Forelimb muscle (tissue), 1 donor: ENCODE results near the gene POTEJ. TPM values are rescaled to one million over a fixed set of nuclear protein-coding genes. Genes with fewer than 3 reads are reported as not detected.
"Not testable (repeated sequence)": the region's sequence is repeated elsewhere in the genome, so short reads cannot be mapped to it uniquely, and the experiment has no call there.

Experiments
- DNase-seq: peaks from one replicate; pipeline ENCODE4 v3.0.0-alpha.2; 2013; ENCODE audit warnings: low read depth
- polyA plus RNA-seq: library from polyadenylated mRNA; unstranded; fragments of 120-200 nt; gene quantifications from one replicate; pipeline ENCODE4 v1.2.1, GENCODE V29; 2013; ENCODE audit not compliant: insufficient read length

The POTEJ gene
- 0.06 TPM for polyA plus RNA-seq

DNA sequence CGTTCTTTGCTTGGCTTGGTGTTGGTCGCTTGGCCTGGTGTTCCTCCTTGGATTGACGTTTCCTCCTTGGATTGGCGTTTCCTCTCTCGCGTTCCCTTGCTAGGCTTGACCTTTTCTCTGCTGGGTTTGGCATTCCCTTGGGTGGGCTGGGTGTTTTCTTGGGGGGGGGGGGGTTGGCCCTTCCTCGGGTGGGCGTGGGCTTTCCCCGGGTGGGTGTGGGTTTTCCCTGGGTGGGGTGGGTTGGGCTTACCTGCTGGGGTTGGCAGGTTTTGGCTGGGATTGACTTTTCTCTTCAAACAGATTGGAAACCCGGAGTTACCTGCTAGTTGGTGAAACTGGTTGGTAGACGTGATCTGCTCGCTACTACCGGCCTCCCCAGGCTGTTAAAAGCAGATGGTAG is at the start of gene POTEJ:
POTEJ (plus strand) TSS at position 301 of the 400 bp plus-strand sequence; CDS start at position 394, 93 bp downstream.
- DNase-seq: not testable (repeated sequence)

DNA sequence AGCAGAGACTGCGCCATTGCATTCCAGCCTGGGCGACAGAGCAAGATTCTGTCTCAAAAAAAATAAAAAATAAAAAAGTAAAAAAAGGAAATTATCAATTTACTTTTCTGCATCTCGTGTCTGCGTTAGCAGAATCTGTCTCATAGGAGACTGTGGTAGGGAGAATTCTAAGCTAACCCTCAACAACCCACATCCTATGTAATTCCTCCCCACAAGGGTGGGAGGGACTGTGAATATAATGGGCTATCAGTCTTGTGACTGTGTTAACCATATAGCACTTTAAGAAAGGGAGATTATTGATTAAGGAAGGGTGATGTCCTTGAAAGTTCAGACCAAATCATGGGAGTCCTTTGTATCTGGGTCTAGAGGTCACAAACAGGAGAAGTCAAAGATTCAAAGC is 45.1 kb upstream of the POTEJ start:
- DNase-seq: not testable (repeated sequence)

DNA sequence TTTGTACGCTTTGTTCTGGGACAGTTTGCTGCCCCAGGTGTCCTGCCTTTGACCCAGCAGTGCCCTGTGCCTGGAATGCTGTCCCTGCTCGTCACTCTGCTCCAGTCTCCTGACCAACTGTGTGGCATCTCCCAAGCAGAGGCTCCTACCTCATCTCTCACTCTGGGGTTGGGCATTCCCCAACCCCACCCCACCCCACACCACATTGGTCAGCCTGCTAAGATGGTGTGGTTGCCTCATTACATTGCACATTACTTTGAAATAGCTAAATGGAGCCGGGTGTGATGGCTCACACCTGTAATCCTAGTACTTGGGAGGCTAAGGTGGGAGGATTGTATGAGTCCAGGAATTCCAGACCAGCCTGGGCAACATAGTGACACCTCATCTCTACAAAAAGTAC is 39.3 kb upstream of the POTEJ start:
- not testable (repeated sequence) for DNase-seq

DNA sequence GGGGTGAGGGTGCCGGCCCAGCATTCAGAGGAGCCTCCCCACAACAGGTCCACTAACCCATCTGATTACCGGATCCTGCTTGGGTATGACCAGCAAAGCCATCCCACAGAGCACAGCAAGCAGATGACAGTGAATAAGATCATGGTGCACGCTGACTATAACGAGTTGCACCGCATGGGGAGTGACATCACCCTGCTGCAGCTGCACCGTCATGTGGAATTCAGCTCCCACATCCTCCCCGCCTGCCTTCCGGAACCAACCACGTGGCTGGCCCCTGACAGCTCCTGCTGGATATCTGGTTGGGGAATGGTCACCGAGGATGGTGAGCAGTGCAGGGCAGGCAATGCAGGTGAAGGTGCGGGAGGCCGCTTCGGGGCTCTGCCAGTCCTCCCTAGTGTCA is 37.0 kb upstream of the POTEJ start:
- DNase-seq: not testable (repeated sequence)

DNA sequence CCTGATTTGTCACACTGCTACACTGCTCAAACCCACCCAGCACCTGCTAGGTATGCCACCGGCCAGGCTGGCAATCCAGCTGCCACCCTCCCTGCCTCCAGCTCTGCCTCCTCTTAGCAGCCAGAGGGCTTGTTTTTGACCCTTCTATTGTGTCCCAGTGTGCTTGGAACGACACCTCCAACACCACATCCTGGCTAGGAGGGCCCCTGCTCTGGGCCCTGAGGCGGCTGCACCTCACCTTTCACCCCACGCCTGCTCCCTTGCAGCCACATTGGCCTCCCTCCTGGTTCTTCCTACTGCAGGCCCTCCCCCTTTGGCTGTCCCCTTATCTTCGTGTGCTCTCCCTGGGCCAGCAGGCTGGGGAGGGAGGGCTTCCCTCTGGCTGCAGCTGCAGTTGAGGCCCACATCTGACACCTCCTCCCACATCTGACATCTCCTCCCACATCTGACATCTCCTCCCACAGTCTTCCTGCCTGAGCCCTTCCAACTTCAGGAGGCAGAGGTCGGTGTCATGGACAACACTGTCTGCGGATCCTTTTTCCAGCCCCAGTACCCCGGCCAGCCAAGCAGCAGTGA is 34.9 kb upstream of the POTEJ start:
- DNase-seq: not testable (repeated sequence)

DNA sequence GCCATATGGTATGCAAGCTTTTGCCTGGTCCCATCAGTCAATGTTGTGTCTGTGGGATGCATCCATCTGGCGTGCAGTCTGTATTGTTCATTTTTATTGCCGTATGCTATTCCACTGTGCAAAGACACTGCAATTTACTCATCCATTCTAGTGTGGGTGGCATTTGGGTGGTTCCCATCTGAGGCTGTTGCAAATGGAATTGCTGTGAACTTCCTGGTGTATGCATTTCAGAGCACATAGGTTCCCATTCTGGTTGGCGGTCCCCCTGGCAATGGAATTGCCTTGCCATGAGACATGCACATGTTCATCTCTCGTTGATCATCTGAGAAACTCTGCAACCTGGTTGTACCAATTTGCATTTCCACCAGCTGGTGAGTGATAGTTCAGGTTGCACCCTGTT is 33.7 kb upstream of the POTEJ start:
- DNase-seq: not testable (repeated sequence)

DNA sequence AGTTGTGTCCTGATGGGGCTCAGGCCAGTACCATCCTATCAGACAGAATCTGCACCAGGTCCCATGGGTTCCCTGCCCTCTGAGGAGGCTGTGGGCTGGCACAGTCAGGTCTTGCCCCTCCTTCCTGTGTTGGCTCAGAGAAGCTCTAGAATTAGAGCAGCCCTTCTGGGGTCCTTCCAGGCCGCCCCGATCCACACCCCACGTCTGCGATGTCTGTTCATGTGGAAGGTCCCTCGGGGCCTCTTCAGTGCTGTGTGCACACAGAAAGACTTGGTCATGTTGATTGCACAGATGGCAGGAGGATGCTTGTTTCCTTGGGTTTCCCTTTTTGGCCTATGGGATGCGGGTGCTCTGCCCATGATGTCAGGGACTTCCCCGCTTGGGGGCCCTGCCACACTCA is 32.1 kb upstream of the POTEJ start:
- not testable (repeated sequence) for DNase-seq

DNA sequence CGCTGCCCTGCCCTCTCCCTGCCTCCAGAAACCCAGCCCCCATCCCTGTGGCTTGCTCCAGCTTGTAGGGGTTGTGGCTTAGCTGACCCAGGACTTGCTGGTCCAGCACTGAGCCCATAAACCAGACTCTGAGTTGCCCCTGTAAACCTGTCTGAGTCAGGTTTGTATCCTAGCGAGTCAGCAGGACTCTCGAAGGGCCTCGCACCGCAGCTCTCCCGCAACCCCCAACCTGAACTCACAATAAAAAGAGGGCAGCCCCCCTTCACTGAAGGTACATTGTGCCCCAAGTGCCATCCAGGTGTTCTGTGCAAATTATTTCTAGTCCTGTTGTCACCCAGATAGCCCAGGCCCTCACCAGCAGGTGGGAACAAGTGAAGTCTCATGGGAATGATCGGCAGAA is 29.7 kb upstream of the POTEJ start:
- not testable (repeated sequence) for DNase-seq

DNA sequence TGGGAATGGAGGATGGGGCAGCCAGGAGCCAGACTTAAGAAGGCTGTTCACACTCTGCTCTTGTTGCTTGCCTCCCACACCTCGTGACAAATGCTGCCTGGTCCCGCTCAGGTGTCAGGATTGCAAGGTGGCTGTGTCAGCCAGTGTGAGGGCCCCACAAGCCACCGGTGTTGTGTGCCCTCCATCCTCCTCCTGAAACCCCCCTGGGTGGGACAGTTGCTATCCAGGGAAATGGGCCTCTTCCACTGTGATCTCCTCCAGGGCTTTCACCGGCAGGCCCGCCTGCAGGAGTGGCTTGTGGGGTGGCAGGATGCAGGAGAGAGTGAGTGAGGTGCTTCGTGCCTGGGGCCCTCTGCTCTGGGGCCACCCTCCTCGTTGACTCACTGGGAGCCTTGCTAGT is 28.3 kb upstream of the POTEJ start:
- DNase-seq: not testable (repeated sequence)

DNA sequence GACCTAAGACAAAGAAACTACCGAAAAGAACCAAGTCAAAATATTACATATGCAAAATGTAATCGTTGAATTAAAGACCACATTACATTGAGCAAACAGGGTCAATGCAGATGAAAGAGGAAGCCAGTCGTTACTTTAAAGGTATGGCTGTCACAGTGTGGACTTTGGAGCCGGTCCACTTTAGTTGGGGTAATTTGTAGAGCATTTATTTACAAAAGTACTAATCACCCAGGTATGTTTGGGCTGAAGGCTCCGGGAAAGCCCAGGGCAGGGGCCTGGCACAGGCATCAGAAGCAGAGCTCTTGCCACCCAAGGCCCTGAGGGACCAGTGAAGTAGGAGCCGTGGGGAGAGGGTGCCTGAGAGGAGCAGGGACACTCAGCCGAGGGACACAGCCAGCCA is 27.7 kb upstream of the POTEJ start:
- not testable (repeated sequence) for DNase-seq

DNA sequence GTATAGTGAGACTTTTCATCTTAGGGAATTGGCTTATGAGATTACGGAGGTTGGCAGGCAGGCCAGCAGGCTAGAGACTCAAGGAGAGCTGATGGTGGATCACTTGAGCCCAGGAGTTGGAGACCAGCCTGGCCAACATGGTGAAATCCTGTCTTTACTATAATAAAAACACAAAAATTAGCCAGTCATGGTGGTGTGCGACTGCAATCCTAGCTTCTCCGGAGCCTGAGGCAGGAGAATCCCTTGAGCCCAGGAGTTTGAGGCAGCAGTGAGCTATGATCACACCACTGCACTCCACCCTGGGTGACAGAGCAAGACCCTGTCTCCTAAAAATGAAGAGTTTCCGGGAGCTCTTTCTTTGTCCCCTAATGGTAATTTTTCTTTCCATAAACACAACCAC is 26.5 kb upstream of the POTEJ start:
- not testable (repeated sequence) for DNase-seq

DNA sequence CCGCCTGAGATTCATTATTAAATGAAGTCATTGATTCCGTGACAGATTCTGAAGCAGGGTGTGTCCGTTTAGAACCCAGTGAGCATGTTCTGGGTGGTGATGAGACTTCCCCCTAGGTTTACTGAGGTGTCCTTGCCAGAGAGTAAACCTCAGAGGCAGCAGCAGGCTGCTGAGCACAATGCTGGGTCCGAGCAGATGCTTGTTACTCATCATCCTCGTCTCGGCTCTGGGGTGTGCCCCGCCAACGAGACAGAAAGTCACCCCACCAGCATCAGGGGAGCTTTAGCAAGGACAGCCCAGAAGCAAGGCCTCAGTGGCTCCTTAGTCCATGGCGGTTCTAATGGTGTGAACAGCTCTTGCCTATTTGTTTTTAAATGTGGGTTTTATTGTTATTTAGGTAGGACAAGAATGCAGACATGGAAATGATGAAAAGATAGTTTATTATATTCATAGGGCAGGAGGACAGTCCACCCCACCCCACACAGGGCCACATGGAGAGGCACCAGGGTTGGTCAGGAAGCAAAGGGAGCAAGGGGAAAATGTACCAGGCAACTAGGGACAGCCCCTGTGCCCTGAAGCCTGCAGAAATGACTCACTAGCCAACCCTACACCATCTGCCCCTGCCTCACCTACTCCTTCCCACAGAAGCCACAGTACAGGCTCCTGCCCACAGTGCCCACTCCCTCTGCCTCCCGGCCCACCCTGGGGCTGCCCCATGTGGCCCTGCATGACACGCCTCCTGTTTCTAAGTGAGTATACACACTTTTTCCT is 22.4 kb upstream of the POTEJ start:
- not testable (repeated sequence) for DNase-seq

DNA sequence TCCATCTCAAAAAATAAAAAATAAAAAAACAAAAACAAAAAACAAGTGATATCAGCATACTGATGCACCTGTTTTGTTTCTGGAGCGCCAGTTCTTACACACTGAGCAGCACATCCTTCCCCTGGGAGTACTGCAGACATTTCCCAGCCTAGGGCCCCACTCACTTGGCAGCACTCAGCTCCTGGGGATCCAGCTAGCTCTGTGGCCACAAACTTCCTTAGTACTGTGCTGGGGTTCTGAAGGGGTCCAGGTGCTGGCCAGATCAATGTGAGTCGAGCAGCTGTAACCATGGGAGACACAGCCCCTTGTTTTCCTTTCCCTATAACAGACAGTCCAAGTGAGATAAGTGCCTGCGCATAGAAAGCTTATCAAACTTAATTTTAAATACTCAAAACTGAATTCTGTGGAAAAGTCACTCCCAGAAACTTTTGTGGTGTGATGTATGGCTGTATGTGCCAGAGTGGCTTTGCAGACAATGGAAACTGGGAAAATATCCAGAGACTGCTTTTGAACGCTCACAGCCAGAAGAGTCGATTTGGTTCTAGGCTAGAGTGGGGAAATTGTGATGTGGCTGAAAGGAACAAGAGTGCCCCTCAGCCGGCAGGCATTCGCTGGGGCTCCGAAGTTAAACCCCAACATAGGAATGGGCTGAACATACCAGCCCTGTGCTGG is 20.9 kb upstream of the POTEJ start:
- DNase-seq: not testable (repeated sequence)

DNA sequence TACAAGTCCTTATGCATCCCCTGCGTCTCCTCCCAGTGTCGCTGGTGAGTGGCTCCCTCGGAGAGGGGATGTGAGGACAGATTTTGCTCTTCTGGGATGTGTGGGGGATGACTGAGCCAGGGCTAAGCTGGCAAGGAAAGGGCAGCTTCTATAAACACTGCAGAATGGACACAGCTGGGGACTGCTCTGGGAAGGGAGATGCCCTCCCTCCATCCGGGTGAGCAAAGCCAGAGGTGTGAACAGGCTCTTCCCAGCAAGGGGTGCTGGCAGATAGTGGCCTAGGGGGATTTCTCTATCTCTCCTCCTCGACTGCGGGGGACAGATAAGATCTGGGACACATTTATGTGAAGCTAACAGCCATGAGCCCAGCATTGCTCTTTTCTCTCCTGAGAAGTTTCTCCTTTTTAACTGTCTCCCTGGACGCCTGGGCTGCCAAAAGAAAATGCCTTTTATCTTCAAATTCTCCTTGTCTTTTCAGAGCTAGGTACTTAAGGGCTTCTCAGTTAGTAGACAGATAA is 20.3 kb upstream of the POTEJ start:
- not testable (repeated sequence) for DNase-seq

DNA sequence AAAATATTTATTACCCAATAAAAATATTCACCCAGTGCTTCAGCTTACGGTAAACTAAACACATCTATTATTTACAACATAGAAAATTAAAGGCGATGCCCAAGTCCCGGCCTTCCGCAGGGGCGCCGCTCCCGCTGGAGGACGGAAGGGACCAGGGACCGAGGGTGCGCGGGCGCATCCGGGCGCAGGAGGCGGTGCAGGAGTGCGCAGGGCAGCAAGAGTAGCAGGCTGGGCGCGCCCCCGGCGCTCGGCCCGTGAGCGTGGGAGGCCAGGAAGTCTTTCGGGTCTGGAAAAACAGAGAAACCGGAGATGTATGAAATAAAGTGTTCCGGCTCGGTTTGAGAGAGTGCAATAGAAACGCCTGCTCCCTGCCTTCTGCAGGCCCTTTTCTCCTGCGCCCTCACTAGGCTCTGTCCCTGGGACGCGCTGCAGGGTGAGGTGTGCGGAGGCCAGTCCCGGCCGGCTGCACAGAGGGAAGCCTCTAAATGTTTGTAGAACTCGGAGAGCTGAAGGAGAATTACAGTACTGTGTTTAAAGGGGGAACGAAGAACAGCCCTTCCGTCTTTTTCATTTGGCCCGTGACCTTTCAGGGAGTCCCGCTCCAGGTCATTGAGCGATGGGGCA is 18.3 kb upstream of the POTEJ start:
- DNase-seq: not testable (repeated sequence)

DNA sequence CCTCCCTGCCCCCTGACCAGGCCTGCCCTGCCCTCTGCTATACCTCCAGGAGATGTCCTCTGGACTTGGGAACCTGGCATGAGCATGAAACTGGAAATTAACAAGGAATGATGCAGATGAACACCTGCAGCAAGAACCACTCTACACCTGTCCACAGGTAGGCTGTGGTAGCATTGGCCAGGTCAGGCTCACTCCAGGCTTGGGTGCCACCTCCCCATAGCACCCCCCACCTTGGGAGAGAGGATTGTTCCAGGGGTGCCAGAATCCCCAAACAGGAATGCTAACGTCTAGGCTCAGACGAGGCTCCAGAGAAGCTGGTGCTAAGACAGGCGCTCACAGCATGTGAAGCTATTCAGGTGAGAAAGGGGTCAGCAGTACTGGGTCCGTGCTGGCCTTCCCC is 17.2 kb upstream of the POTEJ start:
- DNase-seq: not testable (repeated sequence)

DNA sequence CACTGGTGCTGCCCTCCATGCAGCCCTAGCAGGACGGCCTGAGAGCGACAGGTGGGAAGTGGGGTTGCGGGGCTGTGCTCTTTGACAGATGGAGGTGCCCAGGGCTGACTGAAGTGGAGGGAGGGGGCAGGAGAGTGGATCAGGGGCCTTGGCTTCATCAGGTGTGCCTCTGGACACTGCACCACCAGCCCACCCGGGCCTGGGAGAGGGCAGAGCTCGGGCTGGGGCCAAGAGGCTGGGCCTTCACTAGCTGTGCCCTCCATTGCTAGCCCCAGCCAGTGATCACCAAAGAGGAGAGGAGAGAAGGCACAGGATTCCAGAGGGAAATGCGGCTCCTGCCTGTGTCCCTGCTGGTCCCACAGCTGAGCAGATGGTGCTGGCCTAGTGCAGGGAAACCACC is 14.5 kb upstream of the POTEJ start:
- DNase-seq: not testable (repeated sequence)

DNA sequence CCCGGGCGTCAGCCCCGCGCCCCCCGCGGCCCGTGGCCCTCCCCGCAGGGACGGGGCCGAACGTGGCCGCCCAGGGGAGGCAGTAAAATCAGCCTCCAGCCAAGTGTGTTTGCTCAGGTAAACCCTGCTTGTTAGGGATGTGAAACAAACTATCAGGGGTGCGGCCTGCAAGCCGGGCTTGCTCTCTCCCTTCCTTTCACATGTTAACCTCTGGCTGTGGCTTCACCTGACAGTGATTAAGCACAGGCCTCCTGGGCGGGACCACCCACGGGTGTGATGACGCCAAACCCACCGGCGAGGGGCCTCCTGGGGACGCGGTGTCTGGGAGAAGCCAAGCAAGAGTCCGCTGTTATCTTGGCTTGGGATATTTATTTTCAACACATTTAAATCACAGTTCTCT is 13.2 kb upstream of the POTEJ start:
- not testable (repeated sequence) for DNase-seq

DNA sequence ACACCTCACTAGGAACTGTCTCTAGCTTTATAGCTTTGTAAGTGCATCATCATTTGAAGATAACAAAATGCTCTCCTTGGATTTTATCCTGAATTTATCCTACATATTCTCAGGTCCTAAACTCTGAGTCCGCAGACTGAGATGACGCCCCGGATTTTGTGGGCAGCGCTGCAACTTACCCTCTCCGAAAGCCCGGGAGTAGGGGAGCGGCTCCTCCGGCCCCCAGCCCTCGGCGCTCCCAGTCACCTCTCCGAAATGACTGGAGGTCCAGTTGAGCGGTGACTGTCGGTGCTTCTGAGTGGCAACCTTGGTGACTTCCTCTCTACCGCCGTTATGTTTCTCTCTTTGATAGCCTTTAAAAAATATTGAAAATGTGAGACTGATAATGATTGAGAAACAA is 12.8 kb upstream of the POTEJ start:
- not testable (repeated sequence) for DNase-seq

DNA sequence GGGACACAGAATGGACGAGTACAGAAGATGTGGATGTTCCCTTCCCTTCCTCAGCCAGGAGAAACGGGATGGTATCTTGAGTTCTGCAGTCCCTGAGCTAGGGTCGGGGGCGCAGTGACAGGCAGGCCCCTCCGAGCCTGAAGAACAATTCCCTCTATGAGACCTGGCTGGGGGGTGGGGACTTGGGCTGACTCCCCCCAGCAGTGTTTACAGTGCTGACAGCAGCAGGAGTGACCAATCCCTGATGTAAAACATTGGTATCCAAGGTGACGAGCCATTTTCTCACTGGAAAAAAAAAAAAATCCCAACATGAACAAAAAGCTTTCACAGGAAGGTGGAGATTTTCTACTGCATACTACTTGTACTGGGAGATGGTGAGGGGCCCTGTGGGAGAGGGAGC is 11.8 kb upstream of the POTEJ start, which contains the start of gene CFC1:
CFC1 (minus strand) TSS at position 183 of the 400 bp plus-strand sequence. CDS start 288 bp downstream, outside the sequence.
- not testable (repeated sequence) for DNase-seq

DNA sequence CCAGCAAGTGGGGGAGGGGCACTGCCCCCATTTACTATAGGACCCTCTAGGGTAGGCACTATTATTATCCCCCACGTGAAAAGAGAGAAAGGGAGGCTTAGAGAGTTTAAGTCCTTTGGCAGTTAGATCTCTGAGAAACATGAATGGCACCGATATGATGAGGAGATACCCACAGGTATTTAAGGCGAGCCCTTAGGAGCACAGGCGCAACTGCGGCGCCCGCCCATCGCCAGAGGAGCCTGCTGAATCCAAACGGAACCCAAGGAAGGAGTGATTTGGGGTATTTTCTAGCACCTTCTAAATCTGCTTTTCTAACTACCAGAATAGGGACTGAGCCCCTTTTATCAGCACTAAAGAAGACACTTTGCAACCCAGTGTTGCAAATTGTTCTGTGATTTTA is 11.3 kb upstream of the POTEJ start:
- DNase-seq: not testable (repeated sequence)
